DMS79 (cell line): Measurements from ENCODE around the gene CFAP141.

Experiments
- DNase-seq: peaks from one replicate; lab custom pipeline; 2025; lab: John Stamatoyannopoulos, UW

Gene CFAP141

GRCh38 chr1:154171880-154172279 is 34.3 kb downstream of the CFAP141 start:
- DNase-seq = no peak

- DNase-seq = no peak
Observed at GRCh38 chr1:154171223-154171583, 34.9 kb downstream of the CFAP141 start.

GRCh38 chr1:154170547-154171222 is 35.4 kb downstream of the CFAP141 start:
- DNase-seq = no peak

- DNase-seq = no peak
Observed at GRCh38 chr1:154167461-154167860, 38.7 kb downstream of the CFAP141 start.

- DNase-seq = no peak
Observed at GRCh38 chr1:154166207-154166606, 39.9 kb downstream of the CFAP141 start.

- DNase-seq = no peak
Observed at GRCh38 chr1:154159554-154159953, 46.6 kb downstream of the CFAP141 start.

GRCh38 chr1:154158307-154159125 is 47.6 kb downstream of the CFAP141 start:
- no peak for DNase-seq

GRCh38 chr1:154157520-154158306 is 48.4 kb downstream of the CFAP141 start:
- DNase-seq = no peak

GRCh38 chr1:154155251-154155650 is 50.9 kb downstream of the CFAP141 start:
- DNase-seq = peak; percentile 54

- no peak for DNase-seq
Observed at GRCh38 chr1:154154534-154155191, 51.5 kb downstream of the CFAP141 start, which contains the start of gene NUP210L. NUP210L (minus strand) TSS chr1:154155073.

GRCh38 chr1:154154053-154154452 is 52.1 kb downstream of the CFAP141 start:
- DNase-seq = no peak

- DNase-seq = no peak
Observed at GRCh38 chr1:154151311-154151710, 54.8 kb downstream of the CFAP141 start.
